ENCODE measurements around the gene MYMX. TPM values are rescaled to one million over a fixed set of nuclear protein-coding genes. Genes with fewer than 3 reads are reported as not detected.
A peak's percentile ranks its signal among the peaks of the same experiment; 100 is the strongest.

Gene MYMX
- total RNA-seq, 1 experiment from 2014 or later, result not detected

GRCh38 chr6:44238687-44239350 lies 22.1 kb downstream of the MYMX start:
- Histone ChIP-seq H3K4me3 (replicated peaks in 1 of 2; ENCODE audit: low read depth in 1 of 2, low read length in 2 of 2) (no peak overlapping the region), H3K27me3 (ENCODE audit: insufficient read depth, low read length) (no peaks in the 10 kb centered on the region), H3K9me3 (ENCODE audit: control insufficient read depth in 1 of 2, insufficient read depth in 1 of 2, low read depth in 1 of 2, low read length in 2 of 2) (no peaks in the 10 kb centered on the region), H3K4me1 (ENCODE audit: control insufficient read depth in 1 of 2, insufficient read depth in 2 of 2, low read length in 2 of 2) (peaks cover 25 to 36% of the 10 kb centered on the region in 2 experiments), H4K20me1 (ENCODE audit: insufficient read depth) (no peaks in the 10 kb centered on the region), H3K9me2 (ENCODE audit: insufficient read depth) (no peaks in the 10 kb centered on the region), H3K36me3 (ENCODE audit: control insufficient read depth in 1 of 2, insufficient read depth in 2 of 2, low read length in 2 of 2) (peaks cover 0 to 16% of the 10 kb centered on the region in 2 experiments; a peak in 1 of 4 replicates), H3K9ac (ENCODE audit: low read length) (no peak overlapping the region), H2AFZ (ENCODE audit: low read depth, low read length, poor library complexity, severe bottlenecking) (no peak overlapping the region), H3K79me2 (ENCODE audit: insufficient read depth, low read length) (no peaks in the 10 kb centered on the region), H3K4me2 (ENCODE audit: low read length) (no peak overlapping the region), H3K27ac (ENCODE audit: low read depth, low read length) (no peak overlapping the region)
- TF ChIP-seq, protein P1, sequence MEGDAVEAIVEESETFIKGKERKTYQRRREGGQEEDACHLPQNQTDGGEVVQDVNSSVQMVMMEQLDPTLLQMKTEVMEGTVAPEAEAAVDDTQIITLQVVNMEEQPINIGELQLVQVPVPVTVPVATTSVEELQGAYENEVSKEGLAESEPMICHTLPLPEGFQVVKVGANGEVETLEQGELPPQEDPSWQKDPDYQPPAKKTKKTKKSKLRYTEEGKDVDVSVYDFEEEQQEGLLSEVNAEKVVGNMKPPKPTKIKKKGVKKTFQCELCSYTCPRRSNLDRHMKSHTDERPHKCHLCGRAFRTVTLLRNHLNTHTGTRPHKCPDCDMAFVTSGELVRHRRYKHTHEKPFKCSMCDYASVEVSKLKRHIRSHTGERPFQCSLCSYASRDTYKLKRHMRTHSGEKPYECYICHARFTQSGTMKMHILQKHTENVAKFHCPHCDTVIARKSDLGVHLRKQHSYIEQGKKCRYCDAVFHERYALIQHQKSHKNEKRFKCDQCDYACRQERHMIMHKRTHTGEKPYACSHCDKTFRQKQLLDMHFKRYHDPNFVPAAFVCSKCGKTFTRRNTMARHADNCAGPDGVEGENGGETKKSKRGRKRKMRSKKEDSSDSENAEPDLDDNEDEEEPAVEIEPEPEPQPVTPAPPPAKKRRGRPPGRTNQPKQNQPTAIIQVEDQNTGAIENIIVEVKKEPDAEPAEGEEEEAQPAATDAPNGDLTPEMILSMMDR (IDR thresholded peaks at IDR 0.05 in 2 of 3, conservative IDR thresholded peaks at IDR 0.05 in 1 of 3; ENCODE audit: borderline replicate concordance in 1 of 3, insufficient read depth in 1 of 3, low read depth in 2 of 3, low read length in 2 of 3), result 0 out of 6 replicates have a peak, but pooled peaks of 1 of the 3 experiments have one; percentile 5
- TF ChIP-seq FOSL1 (IDR thresholded peaks at IDR 0.05; ENCODE audit: low read depth), result no peak
- ATAC-seq (no peak), DNase-seq (ENCODE audit: low read depth, low spot score) (no peak)
- CTCF ChIA-PET, result interaction anchor here (1.8 kb wide), 1 partner anchor 142 kb away, joined by 13 read pairs; no protein-coding TSS in a partner anchor
- intact Hi-C loops (cut with micrococcal nuclease), result no loop called here
- RAD21 ChIA-PET (ENCODE audit: low non-redundant PET in 1 of 2, low total read pairs in 2 of 2, uncharacterized antibody in 2 of 2, unreplicated experiment in 2 of 2), result no interaction called here
- POLR2A ChIA-PET, result interaction anchor here (0.7 to 2.4 kb wide), 2 partner anchors 8 to 20 kb away, joined by 3 to 31 read pairs; partner anchors contain the start of gene HSP90AB1
- BruUV-seq (replicated peaks), result TSS peak; percentile 16

DNA sequence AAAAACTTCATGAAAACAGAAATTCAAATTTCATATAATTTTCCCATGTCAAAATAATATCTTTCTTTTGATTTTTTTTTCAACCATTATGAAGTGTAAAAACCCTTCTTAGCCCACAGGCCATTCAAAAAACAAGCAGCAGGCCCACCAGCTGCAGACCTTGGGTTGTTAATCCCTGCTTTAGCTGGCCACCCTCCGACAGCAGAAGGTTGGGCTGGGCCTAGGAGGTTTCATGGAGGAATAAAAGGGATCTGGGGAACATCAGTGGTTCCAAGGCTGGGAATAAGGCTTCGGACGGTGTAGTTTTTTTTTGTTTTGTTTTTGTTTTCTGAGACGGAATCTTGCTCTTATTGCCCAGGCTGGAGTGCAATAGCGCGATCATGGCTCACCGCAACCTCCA lies 26.6 kb downstream of the MYMX start:
- ATAC-seq, result no peak
- Histone ChIP-seq H3K9me3 (ENCODE audit: control insufficient read depth in 1 of 2, insufficient read depth in 1 of 2, low read depth in 1 of 2, low read length in 2 of 2) (no peaks in the 10 kb centered on the region), H4K20me1 (ENCODE audit: insufficient read depth) (peaks cover 10% of the 10 kb centered on the region), H3K4me1 (ENCODE audit: control insufficient read depth in 1 of 2, insufficient read depth in 2 of 2, low read length in 2 of 2) (peaks cover 4 to 18% of the 10 kb centered on the region in 2 experiments), H3K9me2 (ENCODE audit: insufficient read depth) (no peaks in the 10 kb centered on the region), H3K9ac (ENCODE audit: low read length) (no peak overlapping the region), H3K36me3 (ENCODE audit: control insufficient read depth in 1 of 2, insufficient read depth in 2 of 2, low read length in 2 of 2) (peaks cover 4 to 14% of the 10 kb centered on the region in 2 experiments; a peak in 3 of 4 replicates), H2AFZ (ENCODE audit: low read depth, low read length, poor library complexity, severe bottlenecking) (no peak overlapping the region), H3K27ac (ENCODE audit: low read depth, low read length) (no peak overlapping the region), H3K27me3 (ENCODE audit: insufficient read depth, low read length) (no peaks in the 10 kb centered on the region), H3K79me2 (ENCODE audit: insufficient read depth, low read length) (peaks cover 15% of the 10 kb centered on the region), H3K4me2 (ENCODE audit: low read length) (no peak overlapping the region), H3K4me3 (replicated peaks in 1 of 2; ENCODE audit: low read depth in 1 of 2, low read length in 2 of 2) (no peak overlapping the region)
- ChIA-PET CTCF (interaction anchor here (1.1 kb wide), 1 partner anchor 9 kb away, joined by 3 read pairs; no protein-coding TSS in a partner anchor), POLR2A (no interaction called here), RAD21 (ENCODE audit: low non-redundant PET in 1 of 2, low total read pairs in 2 of 2, uncharacterized antibody in 2 of 2, unreplicated experiment in 2 of 2) (no interaction called here)
- intact Hi-C loops (cut with micrococcal nuclease), result no loop called here
- DNase-seq (ENCODE audit: low read depth, low spot score), result no peak
- BruUV-seq (replicated peaks), result no TSS peak
- no peak for TF ChIP-seq SP1 (IDR thresholded peaks at IDR 0.05; ENCODE audit: low read depth)
- TF ChIP-seq POLR2AphosphoS5 (IDR thresholded peaks at IDR 0.05; ENCODE audit: low read depth, low read length), result no peak
- TF ChIP-seq CEBPB (IDR thresholded peaks at IDR 0.05; ENCODE audit: low read depth), result no peak
- no peak for TF ChIP-seq CBX3 (IDR thresholded peaks at IDR 0.05; ENCODE audit: low read depth)
- TF ChIP-seq, protein P2, sequence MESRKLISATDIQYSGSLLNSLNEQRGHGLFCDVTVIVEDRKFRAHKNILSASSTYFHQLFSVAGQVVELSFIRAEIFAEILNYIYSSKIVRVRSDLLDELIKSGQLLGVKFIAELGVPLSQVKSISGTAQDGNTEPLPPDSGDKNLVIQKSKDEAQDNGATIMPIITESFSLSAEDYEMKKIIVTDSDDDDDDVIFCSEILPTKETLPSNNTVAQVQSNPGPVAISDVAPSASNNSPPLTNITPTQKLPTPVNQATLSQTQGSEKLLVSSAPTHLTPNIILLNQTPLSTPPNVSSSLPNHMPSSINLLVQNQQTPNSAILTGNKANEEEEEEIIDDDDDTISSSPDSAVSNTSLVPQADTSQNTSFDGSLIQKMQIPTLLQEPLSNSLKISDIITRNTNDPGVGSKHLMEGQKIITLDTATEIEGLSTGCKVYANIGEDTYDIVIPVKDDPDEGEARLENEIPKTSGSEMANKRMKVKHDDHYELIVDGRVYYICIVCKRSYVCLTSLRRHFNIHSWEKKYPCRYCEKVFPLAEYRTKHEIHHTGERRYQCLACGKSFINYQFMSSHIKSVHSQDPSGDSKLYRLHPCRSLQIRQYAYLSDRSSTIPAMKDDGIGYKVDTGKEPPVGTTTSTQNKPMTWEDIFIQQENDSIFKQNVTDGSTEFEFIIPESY (IDR thresholded peaks at IDR 0.05; ENCODE audit: extremely low read depth, insufficient replicate concordance, low read length), result no peak
- TF ChIP-seq ZNF274 (IDR thresholded peaks at IDR 0.05; ENCODE audit: low read depth, low read length), result no peak
- no peak for TF ChIP-seq SIN3A (IDR thresholded peaks at IDR 0.05; ENCODE audit: low read depth)
- no peak for TF ChIP-seq POLR2A (IDR thresholded peaks at IDR 0.05; ENCODE audit: borderline replicate concordance, extremely low read depth, insufficient read depth, insufficient read length)
- TF ChIP-seq, protein P1 (IDR thresholded peaks at IDR 0.05 in 2 of 3, conservative IDR thresholded peaks at IDR 0.05 in 1 of 3; ENCODE audit: borderline replicate concordance in 1 of 3, insufficient read depth in 1 of 3, low read depth in 2 of 3, low read length in 2 of 3), result no peak
- no peak for TF ChIP-seq YY1 (IDR thresholded peaks at IDR 0.05; ENCODE audit: extremely low read depth, insufficient replicate concordance, low read depth, low read length)
